ENCODE results near the gene DDR2.

Gene DDR2

DNA sequence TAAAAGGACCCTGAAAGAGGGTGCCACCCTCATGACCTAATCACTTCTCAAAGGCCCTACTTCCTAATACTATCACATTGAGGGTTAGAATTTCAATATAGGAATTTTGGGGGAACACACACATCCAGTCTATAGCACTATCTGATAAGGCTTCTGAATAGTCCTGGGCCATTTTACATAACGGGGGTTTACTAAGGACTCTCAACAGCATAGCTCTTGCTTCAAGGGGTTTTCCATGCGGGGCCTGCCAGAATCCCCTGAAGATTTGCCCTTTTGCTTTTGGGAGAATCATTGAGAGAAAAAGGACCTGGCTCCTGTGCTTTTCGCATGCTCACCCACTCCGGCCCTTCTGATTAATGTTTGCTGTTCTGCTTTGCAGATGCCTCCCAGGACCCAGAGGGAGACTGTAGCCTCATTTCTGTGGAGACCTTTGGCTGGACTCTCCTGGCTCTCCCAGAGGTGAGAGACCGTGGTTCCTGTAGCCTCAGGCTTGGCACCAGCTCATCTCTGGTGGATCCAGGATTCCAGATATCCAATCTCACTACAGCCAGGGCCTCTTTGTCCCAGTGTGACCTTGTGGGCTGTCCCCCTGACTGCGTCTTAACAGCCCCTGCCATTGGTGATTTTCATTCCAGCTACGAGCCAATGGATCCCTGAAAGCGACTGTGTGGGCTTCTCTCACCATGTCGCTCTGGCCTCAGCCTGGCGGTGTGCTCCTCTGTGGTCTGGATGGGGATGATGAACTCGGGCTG, 72.6 kb downstream of the DDR2 start:
- no peaks in the 10 kb centered on the region for H4K20me1 ChIP-seq (ENCODE audit: insufficient read depth)
- no peaks in the 10 kb centered on the region for H3K36me3 ChIP-seq (ENCODE audit: insufficient read depth)
- H3K79me2 ChIP-seq (ENCODE audit: insufficient read depth, low read depth) = no peaks in the 10 kb centered on the region
- no peaks in the 10 kb centered on the region for H3K27me3 ChIP-seq (ENCODE audit: insufficient read depth, low read depth)
- no peak overlapping the region for H3K9ac ChIP-seq
- no peak for TF ChIP-seq CTCF (conservative IDR thresholded peaks at IDR 0.05; ENCODE audit: low read depth, low read length)
- no peak overlapping the region for H3K27ac ChIP-seq
- H3K4me2 ChIP-seq = no peak overlapping the region
- no peaks in the 10 kb centered on the region for H3K4me1 ChIP-seq (ENCODE audit: low read depth, poor library complexity, severe bottlenecking)
- H3K4me3 ChIP-seq (IDR thresholded peaks at IDR 0.05; ENCODE audit: insufficient read depth, low read depth, low read length) = no peak overlapping the region
- H2AFZ ChIP-seq (ENCODE audit: low read depth) = no peak overlapping the region

DNA sequence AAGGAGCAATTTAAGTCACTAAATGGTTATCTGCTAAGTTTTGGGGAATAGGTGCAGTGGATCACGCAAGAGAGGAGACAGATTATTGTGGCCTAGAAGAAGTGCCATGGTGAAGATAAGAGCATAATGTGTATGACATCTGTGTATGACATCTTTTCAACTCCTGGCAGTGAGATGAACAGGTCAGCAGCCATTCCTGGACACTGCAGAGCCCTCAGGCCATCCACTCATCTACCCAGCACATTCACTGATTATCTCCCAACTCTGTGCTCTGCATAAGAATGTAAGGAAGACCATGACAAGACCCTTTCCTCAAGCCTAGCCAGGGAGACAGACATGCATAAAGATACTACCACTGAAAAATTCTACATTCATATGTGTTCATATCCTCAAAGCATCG, 73.7 kb downstream of the DDR2 start:
- no peak overlapping the region for H3K9ac ChIP-seq
- H3K27me3 ChIP-seq (ENCODE audit: insufficient read depth, low read depth) = no peaks in the 10 kb centered on the region
- H3K4me3 ChIP-seq (IDR thresholded peaks at IDR 0.05; ENCODE audit: insufficient read depth, low read depth, low read length) = no peak overlapping the region
- no peaks in the 10 kb centered on the region for H4K20me1 ChIP-seq (ENCODE audit: insufficient read depth)
- H3K4me1 ChIP-seq (ENCODE audit: low read depth, poor library complexity, severe bottlenecking) = no peaks in the 10 kb centered on the region
- TF ChIP-seq CTCF (conservative IDR thresholded peaks at IDR 0.05; ENCODE audit: low read depth, low read length) = no peak
- H3K36me3 ChIP-seq (ENCODE audit: insufficient read depth) = no peaks in the 10 kb centered on the region
- H3K27ac ChIP-seq = no peak overlapping the region
- H2AFZ ChIP-seq (ENCODE audit: low read depth) = no peak overlapping the region
- H3K4me2 ChIP-seq = no peak overlapping the region
- no peaks in the 10 kb centered on the region for H3K79me2 ChIP-seq (ENCODE audit: insufficient read depth, low read depth)

DNA sequence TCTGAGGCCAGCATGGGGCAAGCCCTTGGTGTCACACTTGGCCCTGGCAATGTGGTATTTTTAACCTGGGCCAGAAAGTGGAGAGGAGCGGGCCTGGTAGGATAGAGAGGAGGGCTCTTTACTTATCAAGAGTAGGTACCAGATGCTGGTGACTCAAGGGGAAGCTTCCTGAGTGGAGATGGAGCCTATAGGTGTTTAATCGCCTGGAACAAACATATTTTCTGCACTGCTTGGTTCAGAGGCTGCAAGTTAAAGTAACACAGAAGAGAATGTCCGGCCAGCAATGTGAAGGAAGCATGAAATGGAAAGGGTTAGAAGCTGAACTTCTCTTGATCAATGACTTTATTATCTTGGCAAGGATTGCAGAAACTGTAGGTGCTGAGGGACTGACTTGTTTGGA, 74.3 kb downstream of the DDR2 start:
- H3K27me3 ChIP-seq (ENCODE audit: insufficient read depth, low read depth) = no peaks in the 10 kb centered on the region
- no peaks in the 10 kb centered on the region for H3K79me2 ChIP-seq (ENCODE audit: insufficient read depth, low read depth)
- TF ChIP-seq CTCF (conservative IDR thresholded peaks at IDR 0.05; ENCODE audit: low read depth, low read length) = no peak
- H3K4me3 ChIP-seq (IDR thresholded peaks at IDR 0.05; ENCODE audit: insufficient read depth, low read depth, low read length) = no peak overlapping the region
- H4K20me1 ChIP-seq (ENCODE audit: insufficient read depth) = no peaks in the 10 kb centered on the region
- H2AFZ ChIP-seq (ENCODE audit: low read depth) = no peak overlapping the region
- no peak overlapping the region for H3K9ac ChIP-seq
- no peaks in the 10 kb centered on the region for H3K4me1 ChIP-seq (ENCODE audit: low read depth, poor library complexity, severe bottlenecking)
- H3K36me3 ChIP-seq (ENCODE audit: insufficient read depth) = no peaks in the 10 kb centered on the region
- H3K4me2 ChIP-seq = no peak overlapping the region
- no peak overlapping the region for H3K27ac ChIP-seq

GRCh38 chr1:162708286-162708685, 76.0 kb downstream of the DDR2 start:
- Histone ChIP-seq H4K20me1 (ENCODE audit: insufficient read depth) (no peaks in the 10 kb centered on the region), H3K4me1 (ENCODE audit: low read depth, poor library complexity, severe bottlenecking) (no peaks in the 10 kb centered on the region), H3K4me2 (no peak overlapping the region), H3K36me3 (ENCODE audit: insufficient read depth) (no peaks in the 10 kb centered on the region), H3K9ac (no peak overlapping the region), H3K27me3 (ENCODE audit: insufficient read depth, low read depth) (no peaks in the 10 kb centered on the region), H3K27ac (no peak overlapping the region), H2AFZ (ENCODE audit: low read depth) (no peak overlapping the region), H3K4me3 (IDR thresholded peaks at IDR 0.05; ENCODE audit: insufficient read depth, low read depth, low read length) (no peak overlapping the region), H3K79me2 (ENCODE audit: insufficient read depth, low read depth) (no peaks in the 10 kb centered on the region)
- no peak for TF ChIP-seq CTCF (conservative IDR thresholded peaks at IDR 0.05; ENCODE audit: low read depth, low read length)

Measured in KMS-11 (cell line).